NCI-H82 treated with DMSO at 0.1 percent for 48 hours (cell line): ENCODE measurements around the gene SPAG6.

Experiments
- DNase-seq: peaks from one replicate; lab custom pipeline; 2025; ENCODE audit not compliant: unreplicated experiment; lab: John Stamatoyannopoulos, UW

The SPAG6 gene

DNA sequence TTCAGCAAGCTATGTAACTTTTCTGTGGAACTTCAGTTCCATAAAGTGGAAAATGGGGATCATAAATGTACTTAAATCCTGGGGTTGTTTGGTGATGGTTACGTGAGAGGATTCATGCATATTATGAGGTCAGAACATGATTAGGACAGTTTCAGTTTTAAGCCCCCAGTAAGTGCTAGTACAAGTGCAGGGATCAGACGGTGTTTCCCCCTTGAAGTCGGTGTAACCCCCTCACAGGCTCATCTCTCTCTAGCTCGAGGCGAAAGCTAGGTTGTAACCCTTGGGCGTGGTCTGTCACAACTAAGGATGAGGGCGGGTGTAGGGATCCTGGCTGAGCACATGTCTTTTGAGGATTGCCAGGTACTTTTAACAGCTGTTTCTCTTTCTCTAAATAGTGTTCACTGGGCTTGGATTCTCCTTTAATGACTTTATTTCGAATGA, 84.7 kb downstream of the SPAG6 start:
- no peak for DNase-seq

DNA sequence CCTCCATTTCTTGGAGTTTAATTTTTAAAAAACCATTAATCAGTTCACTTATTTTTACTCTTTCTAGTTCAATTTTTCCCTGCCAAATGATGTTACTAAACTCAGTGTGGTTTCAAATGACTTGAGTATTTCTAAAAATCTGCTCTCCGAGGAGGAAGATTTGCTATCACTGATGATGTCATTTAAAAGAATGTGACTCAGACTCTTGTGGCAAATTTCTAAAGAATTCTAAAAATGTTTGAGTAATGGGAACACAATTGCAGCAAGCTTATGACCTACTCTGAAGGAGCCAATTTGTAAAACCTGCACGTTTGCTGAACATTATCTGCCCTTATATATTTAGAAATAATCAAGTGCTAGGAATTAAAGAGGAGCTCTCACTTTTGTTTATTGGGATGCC, 88.6 kb downstream of the SPAG6 start:
- DNase-seq: no peak

DNA sequence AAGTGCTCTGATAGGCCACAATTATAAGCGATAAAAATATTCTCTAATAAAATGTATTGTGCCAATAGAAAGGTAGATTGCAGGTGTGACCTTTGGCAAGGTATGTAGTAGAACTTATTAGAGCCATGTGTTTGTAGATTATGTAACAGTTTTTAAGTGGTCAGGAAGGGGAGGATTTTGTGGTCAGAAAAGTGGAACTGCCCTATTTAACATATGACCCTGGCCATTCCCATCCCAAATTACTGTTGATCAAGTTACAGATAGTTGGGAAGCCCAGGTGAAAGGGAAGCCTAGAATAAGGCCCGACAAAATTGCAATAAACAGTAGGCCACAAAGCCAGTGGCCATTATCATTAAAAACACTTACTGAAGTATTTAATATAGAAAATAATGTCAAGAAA, 89.2 kb downstream of the SPAG6 start:
- DNase-seq: no peak

DNA sequence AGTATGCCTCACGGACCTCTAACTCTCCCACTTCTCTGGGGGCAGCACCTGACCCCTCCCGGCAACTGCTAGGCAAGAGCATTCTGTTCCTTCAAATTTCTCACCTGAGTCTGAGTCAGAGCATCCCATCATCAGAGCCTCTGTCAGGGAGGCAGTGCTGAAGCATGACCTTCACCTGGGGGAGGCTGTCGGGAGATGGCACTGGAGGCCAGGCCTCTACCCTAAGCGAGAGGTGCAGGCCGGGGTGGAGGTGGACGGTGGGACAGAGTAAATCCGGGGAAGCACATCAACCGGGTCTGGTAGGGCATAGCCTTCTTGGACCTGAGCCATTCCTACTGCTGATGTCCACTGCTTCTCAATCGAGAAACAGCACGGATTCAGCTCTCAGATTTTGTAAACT, 90.4 kb downstream of the SPAG6 start:
- DNase-seq: no peak

DNA sequence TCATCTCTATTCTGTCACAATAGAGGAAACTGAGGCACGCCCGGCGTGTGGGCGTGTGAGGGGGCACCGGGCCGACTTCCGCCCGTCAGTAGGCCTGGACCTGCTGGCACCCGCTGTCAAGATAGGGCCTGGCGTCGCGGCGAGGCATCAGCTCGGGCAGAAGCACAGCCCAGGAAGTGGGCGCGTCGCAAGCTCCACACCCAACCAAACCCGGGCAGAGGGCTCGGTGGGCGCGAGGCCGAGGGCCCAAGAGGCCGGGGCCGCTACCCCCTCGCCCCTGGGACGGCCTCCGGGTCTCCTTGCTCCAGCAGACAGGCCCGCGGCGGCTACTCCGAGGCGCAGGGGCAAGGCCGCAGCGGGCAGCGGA, 91.2 kb downstream of the SPAG6 start:
- DNase-seq: no peak

DNA sequence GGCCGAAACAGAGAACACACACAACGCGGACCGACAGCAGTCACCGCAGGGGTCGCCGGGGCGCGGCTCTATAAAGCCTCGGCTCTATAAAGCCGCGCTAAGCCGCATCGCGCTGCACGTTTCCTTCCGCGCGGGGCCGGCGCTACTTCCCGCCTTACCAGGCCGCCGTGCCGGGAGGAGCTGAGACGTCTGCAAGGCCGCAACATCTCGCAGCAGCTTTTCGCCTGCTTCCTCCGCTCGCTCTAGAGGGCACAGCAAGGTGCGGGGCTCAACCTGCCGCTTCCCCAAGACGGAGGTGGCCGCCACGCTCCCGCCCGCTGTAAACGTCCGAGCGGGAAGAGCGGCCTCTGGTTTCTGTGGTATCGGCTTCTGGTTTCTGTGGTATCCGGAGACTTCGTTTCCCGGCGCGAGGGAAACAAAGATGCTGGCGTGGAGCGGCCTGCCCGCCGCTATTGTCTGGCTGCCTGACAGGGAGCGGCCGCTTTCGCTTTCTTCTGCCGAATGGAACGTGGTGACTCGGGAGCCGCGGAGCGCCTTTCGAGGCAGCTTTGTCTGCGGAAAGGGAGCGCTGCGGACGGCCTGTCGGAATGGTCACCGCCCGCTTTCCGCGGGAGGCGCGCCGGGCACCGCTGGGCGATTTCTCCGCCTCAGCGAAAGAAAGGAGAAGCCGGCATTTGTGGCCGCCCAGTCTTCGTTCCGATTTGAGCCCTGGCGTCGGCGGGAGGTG, 91.8 kb downstream of the SPAG6 start:
- DNase-seq: no peak

DNA sequence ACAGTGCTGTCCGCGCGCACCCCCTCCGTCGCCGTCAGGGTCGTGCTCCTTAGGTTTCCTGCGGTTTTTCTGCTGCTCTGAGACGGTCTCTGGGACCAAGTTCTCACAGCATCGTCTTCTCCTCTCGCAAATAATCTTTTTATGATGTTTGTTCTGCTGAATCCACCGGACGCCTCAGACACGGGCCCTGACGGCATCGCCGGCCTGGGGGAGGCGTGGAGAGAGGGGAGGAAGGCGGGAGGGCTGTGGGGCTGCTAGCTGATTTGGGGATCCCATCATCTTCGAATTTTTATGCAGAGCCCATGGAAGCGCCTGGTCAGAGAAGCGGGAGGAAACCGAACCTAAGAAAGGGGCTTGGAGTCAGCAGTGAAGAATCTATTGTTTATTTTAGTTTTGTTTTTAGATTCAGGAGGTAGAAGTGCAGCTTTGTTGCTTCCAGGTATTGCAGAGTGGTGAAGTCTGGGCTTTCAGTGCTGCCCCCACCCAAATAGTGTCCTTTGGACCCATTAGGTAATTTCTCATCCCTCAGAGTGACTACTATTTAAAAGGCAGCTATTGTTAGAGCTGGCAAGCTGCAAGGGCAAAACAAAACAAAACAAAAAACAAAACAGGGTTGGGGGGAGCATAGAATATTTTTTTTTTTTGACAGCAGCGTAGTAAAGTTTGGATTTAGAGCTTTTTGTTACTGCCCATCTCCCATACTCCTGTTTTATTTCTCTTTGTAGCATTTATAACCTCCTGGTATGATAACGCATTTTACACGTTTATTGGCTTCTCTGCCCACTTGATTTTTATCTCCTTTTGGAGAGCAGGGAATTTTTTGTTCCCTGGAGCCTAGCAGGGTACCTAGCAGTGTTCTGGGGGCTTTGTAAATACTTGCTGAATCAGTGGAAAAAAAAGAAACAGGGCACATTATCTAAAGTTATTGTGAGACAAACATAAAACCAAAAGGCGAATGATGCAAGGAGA, 92.6 kb downstream of the SPAG6 start:
- DNase-seq: no peak

DNA sequence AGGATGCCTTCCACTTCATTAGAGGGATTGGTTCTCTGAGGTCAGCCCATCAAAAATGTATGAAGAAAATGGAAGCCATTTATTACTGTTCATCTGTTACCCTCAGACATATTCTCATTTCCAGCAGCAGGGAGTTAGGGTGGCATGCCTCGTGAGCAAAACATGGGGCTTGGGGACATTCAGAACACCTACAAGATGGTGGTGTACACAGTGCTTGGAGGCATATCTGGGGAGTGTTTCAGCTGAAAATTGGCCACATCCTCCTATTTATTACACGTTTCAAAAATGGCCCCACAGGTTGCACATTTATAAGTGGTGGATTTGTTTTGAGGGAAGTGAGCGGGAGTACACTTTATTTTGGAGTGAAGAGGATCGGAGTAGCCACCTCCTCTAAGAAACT, 93.4 kb downstream of the SPAG6 start:
- DNase-seq: no peak

DNA sequence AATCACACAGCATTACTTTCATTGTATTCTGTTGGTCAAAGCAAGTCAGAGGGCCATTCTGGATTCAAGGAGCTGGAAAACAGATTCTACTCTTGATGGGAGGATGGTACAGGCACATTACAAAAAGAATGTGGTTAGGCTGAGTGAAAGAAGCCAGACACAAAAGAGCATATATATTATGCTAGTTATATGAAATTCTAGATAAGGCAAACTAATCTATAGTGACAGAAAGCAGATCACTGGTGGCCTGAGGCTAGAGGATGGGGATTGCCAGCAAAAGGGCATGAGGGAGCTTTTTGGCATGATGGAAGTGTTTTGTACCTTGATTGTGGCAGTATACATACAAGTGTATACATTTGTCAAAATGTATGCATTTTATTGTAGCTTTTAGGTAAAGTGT, 96.8 kb downstream of the SPAG6 start:
- DNase-seq: no peak

DNA sequence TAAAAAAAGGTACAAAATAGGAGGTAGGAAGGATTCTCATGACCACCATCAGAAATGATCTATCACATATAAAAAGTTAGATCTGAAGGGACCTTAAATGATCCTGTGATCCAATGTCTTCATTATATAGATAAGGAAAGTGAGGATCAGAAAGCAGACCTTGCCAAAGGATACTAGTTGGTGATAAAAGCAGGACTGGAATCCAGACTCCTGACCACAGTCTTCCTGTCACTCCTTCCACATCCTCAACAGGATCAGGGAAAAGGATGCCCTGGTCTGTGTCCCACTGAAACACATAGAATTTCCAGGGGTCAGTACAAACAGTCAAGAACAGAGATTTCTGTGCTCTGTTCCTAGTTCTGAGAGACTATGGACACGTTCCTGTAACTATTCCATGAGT, 97.2 kb downstream of the SPAG6 start:
- no peak for DNase-seq

DNA sequence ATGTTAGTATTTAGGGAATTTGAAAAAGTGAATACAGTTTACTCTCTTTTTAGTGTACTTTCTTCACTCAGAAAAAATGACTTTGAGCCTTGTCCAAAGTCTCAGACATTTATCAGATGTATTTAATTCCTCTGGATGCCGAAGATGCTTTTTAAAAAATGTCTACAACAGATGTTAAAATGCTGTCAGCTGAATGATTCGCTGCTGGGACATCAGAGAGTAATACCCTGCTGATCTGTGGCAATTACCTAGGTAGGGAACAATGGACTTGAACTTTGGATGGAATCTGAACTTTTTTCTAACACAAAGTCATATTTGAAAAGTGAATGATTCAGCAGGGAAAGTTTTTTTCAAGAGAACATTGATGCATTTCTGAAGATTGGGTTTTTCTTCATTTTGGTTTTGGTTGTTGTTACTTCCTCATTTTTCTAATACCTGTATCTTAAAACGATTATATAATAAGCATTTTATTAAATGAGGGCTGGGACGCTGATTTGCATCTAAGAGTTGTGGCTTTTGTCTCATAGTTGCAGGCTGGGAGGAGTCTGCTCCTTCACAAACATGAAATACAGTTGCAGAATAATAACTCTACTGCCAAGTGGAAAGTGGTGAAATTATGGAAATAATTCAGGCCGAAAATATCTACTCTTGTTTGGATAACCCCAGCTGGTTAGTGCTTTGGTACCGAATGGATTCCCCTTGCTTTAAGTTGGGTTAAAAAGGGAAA, 98.0 kb downstream of the SPAG6 start:
- no peak for DNase-seq

DNA sequence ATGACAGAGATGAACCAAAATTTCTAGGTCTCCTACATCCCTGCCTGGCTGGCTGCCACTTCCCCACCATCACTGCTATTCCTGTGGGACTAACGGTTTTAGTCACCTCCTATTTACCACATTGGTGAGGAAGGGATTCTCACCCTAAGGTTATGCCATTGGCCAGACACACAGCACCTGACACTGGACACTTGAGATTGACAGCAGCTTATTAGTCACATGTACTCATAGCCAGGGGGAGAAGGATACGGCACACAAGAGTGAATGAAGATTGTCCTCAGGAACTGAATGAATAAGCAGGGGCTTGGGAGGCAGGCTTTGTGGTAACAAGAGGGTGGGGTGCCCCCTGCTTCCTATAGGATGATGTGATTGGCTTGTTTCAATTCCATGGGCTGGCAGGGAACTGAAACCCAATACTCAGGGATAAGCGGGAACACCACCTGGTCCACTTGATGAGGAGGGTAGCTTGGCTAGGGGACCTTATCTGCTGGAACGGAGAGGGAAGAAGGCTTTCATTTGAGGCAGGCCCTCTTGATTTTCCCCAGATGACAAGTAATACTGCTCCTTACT, 99.0 kb downstream of the SPAG6 start:
- no peak for DNase-seq

DNA sequence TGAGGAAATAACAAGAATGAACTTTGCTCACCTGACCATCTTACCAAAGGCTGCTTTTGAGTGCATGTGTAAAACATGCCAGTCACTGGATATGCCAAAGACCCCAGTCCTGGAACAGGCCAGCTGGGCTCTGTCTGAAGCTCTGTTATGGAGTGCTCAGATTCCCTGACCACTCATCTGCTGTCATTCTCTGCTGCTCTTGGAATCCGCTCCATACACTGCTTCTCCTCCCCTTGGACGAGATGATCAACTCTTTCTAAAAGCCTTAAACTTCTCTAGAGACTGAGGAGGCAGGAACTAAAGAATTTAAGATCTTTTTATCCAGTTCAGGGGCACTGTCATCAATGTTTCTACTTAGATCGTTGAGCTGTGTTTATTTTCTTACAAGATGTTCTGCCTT, 100.2 kb downstream of the SPAG6 start:
- no peak for DNase-seq

DNA sequence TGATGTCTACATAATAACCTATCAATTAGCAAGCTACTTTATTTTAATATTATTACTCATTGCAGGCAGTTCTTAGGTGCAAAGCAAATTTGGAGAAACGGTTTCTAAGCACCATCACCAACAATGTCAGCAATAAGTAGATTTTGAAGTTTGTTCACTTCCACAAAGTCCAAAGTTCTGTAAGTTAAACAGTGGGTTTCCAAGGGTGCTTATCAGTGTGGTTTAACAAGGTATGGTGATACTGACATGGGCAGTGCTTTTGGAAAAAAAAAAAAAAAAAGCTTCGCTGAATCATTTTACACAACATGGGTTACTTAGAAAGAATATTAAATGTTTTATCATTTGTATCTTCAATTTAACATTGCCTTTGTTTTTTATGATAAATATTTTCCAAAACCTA, 101.8 kb downstream of the SPAG6 start:
- no peak for DNase-seq

DNA sequence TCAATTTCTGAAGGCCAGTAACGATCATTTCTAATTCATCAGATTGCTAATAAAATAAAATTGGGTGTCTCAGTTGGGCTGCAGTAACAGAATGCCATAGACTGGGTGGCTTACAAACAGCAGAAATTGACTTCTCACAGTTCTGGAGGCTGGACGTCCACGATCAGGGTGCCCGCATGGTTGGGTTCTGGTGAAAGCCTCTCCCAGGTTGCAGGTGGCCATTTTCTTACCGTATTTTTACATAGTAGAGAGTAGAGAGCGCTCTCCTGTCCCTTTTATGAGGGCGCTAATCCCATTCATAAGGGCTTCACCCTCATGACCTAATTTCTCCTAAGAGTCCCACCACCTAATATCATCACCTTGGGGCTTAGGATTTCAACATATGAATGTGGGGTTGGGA, 106.0 kb downstream of the SPAG6 start:
- DNase-seq: no peak

DNA sequence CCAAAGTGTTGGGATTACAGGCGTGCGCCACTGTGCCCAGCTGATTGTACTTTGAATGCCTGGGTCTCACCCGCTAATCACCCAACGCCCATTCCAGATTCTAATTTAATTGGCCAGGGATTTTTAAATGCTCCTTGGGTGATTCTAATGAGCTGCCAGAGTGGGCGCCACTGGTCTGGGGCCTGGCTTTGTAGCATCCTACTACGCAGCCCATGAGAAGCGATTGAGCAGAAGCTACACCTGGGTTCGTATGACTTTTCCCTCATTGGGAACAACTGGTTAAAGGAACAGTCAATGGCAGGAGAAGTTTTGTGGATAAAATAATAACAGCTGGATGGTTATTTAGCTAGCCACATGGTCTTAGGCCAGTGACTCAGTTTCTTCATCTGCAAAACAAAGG, 108.0 kb downstream of the SPAG6 start:
- DNase-seq: no peak

DNA sequence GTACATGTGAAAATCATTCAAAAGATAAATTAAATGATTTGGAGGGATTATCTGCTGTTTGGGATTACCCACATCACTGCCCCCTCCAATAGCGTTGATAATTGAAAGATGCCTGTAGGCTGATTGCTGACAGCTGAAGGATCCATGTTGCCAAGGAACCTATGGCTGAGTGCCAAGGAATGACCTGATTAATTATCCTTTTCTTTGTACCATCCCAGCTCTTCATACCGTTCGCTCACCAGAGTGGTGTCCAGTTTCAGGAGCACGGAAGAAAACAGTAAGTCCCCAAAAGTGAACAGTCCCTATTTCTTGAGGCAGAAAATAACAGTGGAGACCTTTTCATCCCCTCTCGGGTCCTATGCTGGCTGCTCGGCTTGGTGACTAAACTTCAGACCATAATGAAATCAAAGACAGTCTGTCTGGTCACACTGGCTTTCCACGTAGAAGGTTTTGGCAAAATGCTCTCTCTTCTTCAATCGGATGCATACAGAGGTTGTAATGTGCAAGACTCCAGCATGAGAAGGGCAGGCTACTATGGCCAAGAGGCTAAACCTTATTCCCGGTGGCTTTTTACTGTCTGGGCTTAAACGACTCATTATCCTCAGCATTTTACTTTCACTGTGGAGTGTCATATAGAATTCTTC, 108.8 kb downstream of the SPAG6 start:
- DNase-seq: no peak

DNA sequence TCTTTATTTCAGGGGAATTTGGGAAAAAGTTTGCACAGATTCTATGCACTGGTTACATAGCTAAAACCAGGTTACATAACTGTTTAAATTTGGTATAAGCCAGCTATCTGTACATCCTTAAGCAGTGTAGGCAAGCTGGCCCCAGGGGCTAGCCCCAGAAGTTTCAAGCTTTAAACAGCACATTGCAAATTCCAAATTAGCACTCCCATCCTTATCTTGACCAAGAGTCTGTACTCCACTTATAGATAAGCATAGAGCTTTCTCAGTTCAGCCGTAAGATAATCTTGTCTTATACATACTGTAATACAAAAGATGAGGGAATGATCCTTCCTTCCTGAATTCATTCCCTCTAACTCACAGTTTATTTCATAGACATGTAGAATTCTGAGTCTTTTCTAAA, 109.3 kb downstream of the SPAG6 start:
- no peak for DNase-seq

DNA sequence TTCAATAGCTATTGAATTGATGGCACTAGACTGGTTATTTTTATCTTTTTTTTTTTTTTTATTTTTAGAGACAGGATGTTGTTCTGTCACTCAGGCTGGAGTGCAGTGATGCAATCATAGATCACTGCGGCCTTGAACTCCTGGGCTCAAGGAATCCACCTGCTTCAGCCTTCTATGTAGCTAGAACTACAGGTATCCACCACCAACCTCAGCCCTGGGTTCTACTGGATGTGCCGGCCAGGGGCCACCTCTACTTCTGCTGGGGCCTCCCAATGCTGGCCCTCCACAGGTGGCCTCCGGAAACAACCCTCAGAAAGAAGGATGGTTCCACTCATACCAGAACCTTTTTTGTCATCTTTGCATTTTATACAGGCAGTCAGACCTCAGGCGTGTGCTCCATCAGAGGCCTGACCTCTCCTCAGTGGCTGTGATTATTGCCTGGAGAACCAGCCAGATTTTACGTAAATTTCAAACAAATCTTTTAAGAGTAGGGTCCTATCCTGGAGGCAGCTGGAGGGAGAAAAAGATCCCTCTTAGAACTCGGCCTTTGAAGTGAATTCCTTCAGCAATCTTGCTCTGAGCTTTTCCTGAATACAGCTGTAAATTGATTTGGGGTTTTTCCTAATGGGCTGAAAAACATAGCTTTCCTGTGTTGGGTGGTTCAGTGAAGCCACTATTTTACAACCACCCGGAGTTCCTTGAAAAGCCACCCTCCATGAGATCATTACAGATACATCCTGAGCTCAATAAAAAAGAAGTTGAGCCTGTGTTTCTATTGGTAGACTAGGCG, 110.0 kb downstream of the SPAG6 start:
- no peak for DNase-seq

DNA sequence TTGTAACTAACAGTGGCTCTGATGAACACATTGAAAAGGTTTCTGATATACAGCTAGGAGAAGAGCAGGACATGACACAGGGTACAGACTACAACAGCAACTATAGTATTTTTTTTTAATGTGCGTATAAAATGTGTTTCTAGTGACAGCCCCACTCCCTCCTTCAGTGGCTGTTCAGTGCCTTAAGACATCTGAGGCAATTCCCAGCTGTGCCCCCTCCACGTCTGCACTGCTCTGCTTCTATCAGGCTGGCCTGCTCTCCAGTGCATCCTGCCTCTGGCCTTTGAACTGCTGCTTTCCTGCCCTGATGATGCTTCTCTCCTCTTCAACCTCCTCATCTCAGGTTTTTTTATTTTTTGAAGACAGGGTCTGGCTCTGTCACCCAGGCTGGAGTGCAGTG, 111.2 kb downstream of the SPAG6 start:
- no peak for DNase-seq
